HG03432 (cell line): ENCODE data around the gene PIK3R4.

Experiments used
- ATAC-seq: cut with Tn5 transposase; IDR thresholded peaks from one replicate; pipeline ENCODE4 v1.9.1; 2021; ENCODE audit warnings: mild to moderate bottlenecking, moderate library complexity; ENCODE audit not compliant: unreplicated experiment

Gene PIK3R4

DNA sequence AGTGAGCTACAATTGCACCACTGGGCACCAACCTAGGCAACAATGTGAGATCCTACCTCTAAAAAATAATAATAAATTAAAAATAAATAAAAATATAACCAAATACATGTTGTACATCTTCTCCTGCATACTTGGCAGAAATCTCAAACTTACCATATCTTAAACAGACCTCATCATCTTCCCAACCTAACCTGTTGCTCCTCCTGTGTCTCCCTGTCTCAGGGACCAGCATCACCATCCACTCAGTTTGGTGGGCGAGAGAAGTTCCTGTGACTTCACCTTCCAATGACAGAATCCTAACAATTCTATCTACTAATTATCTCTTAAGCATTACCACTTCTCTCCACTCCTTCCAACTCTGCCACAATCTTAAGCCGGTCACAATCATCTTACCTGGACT, 3.3 kb downstream of the PIK3R4 start:
- ATAC-seq, result no peak

DNA sequence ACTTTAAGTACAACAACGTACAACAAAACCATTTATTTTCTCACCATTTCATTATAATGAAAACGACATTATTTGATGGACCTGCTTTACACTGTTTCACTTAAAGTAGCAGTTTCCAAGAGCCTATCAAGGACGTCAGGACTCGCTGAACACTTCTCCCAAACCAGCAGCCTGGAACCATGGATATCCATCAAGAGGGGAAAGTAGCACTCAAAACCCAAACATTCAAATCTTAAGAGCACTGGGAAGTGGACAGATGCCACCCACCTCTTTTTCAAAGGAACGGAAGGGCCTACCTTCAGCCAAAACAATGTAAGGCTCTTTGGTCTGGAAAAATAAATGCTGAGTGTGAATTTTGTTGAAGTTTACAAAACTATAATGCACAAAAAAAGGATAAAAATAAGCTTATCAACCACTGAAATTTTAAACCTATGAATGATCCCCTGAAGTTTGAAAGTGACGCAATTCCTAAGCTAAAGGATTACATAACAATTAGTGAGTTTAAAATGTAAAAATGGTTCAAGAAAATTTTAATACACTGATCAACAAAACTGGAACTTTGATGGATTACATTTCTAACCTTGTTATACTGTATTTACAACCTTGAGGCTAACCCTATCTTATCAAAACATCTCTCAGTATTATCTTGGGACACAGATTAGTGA, 4.6 kb downstream of the PIK3R4 start:
- ATAC-seq, result no peak

DNA sequence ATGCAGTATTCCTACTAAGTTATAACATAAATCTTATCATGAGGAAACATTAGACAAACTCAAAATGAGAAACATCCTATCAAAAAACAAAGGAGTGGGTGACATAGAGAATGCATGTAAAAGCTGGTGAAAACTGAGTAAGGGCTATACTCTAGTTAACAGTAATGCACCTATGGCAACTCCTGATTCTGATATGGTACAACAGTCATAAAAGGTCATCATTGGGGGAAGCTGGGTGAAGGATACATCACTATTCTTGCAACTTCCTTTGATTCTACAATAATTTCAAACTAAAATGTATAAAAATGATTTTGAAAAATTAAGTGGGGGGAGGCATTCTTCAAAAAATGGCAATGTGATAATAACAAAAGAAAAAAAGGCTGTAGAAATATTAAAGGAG, 6.8 kb downstream of the PIK3R4 start:
- ATAC-seq, result no peak

GRCh38 chr3:130738241-130738640, 8.4 kb downstream of the PIK3R4 start:
- ATAC-seq, result no peak

GRCh38 chr3:130737622-130738021, 9.0 kb downstream of the PIK3R4 start:
- no peak for ATAC-seq

DNA sequence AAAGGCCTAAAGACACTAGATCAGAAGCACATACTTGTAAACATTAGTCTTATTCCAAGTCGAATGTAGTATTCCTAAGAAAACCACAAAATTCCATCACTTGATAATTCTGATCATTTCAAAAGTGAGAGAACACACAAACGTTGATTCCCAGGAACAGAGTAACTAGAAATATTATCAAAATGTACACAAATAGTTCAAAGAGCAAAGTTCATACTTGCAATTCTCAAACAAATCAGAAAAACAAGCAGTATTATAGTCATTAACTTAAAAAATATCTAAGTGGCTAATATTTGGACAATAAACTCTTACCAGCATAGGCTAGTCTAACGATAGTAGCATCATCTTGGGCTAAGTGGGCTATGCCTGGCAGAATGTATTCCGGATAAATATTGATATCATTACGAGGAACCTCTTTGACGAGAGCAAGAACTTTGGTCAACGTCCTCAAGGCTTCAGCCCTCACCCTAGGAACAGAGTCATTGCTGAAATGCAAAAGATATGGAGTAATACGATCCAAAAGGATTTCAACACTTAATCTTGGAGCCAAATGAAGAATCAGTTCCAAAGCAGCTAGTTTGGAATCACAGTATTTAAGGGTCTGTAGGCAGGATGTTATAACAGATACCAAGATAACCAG, 13.3 kb downstream of the PIK3R4 start:
- no peak for ATAC-seq

DNA sequence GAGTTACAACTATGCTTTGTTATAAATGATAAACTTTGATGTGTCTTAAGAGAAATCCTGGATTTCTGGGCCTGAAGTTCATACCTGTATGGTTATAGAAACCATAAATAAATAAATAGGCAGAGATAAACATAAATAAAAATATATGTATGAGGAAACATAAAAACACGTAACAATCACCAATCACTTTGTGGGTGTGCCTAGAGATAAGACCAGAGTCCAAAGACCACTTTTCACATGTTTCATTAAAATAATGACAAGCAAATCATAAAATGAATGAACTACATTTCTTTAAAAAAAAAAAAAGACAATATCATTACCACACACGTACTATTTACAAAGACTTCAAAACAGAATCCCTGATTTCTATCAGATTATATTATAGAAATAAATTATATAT, 14.1 kb downstream of the PIK3R4 start:
- ATAC-seq, result no peak

- no peak for ATAC-seq
Measured at GRCh38 chr3:130731817-130732216, 14.8 kb downstream of the PIK3R4 start.

GRCh38 chr3:130729154-130729553, 17.5 kb downstream of the PIK3R4 start:
- ATAC-seq, result no peak

- ATAC-seq, result no peak
Measured at GRCh38 chr3:130728037-130728436, 18.6 kb downstream of the PIK3R4 start.

DNA sequence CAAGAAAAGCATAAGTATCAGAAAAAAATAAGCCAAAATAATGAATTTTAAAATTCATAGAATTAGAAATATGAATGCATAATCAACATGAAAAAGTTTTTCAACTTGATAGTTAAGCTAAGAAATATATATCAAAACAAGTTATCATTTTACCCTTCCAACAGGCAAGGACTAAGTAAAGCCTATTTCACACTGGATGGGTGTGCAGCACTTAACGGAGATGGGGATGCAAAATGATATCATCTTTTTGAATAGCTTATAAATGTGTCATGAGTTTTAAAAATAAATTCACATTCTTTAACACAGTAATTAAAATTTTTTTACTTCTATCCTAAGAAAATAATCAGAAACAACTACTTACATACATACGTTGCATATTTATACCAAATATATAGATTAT, 20.9 kb downstream of the PIK3R4 start:
- no peak for ATAC-seq

DNA sequence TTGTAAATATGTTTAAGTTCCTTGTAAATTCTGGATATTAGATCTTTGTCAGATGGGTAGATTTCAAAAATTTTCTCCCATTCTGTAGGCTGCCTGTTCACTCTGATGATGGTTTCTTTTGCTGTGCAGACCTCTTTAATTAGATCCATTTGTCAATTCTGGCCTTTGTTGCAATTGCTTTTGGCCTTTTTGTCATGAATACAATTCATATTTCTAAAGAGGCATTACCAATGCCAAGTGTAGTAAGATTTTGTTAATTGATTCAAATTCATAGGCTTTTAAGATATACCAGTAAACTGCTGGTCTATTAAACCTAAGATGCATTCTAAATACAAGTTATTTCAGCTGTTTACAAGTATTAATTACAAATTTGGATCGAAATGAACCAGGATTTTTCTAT, 31.0 kb downstream of the PIK3R4 start:
- no peak for ATAC-seq

DNA sequence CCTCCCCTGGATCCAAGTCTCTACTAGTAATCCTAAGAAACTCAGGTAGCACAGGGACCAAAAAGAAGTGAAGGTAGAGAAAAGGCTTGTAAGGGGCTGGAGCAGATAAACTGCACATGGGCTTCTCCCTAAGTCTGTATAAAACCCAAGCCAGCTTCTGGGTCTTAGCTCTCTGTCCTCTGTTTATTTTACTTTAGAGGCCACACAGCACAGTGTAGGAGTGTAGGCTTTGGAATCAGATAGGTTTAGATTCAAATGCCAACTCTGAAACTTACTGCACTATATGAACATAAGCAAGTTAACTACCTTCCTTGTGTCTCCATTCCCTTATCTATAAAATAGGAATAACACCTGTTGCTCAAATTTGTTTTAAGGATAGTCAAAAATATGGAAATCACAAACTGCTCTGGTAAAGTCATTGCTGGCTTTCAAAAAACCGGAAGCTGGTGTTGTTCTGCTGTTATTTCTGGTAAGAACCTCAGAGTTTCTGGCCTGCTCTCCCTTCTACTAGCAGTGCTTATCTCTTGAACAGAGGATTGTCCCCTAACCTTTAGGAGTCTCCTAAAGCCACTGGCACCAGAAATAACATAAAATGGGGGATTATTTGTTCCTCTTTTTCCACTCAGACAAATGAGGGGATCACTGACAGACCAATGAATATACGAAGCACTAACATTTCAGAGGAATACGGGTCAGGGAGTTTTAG, 33.8 kb downstream of the PIK3R4 start:
- ATAC-seq, result no peak

DNA sequence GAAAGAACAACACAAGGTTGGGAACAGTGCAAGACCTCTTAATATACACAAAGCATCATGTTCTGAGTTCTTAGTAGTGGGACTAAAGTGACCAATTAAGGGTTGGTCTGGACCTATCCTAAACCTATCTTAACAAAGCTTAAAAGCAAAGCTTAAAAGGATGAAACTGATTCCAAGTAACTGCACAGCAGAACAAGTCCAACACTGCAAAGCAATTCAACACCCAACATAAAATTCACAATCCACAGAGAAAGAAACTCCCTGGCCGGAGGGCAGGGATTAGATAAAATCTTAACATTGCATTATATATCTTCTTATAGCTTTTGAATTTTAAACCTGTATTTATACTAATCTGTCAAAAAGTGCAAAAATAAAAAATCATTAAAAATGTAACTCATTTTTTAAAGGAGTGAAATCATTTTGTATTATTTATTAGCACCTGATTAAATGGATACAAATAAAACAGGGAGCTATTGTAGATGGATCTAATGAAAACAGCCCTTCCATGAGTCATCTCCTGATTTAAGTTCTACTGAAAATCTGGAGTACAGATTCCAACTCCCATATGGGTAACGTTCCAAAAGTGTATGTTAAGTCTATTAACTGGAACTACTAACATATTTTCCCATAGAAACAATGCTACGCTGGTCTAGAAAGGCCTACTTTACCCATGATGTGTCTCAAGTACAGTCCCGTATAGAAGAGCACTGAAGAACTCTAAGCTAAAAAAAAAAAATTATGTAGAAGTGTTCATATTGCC, 34.9 kb downstream of the PIK3R4 start:
- no peak for ATAC-seq

- ATAC-seq, result no peak
Measured at GRCh38 chr3:130709671-130710070, 37.0 kb downstream of the PIK3R4 start.

- no peak for ATAC-seq
Measured at GRCh38 chr3:130707902-130708601, 38.6 kb downstream of the PIK3R4 start.

DNA sequence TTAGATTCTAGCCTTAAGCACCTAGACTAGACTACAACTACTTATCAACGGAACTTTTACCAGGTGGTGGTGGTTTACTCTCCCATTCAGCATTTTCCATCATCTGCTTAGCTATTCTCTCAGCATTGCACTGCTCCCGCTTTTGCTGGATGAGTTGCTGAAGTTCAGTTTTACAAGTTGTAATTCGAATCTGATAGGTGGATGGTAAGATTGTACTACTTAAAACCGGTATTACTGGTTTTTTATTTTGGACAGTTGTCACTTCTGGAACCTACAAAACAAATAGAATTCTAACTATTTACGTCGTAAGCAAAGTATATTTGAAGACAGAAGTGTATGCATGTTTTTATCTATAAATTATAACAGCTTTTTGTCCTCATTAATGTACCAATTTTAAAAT, 41.1 kb downstream of the PIK3R4 start:
- no peak for ATAC-seq

GRCh38 chr3:130702985-130703384, 43.6 kb downstream of the PIK3R4 start:
- ATAC-seq, result no peak

- no peak for ATAC-seq
Measured at GRCh38 chr3:130700541-130700940, 46.1 kb downstream of the PIK3R4 start.

DNA sequence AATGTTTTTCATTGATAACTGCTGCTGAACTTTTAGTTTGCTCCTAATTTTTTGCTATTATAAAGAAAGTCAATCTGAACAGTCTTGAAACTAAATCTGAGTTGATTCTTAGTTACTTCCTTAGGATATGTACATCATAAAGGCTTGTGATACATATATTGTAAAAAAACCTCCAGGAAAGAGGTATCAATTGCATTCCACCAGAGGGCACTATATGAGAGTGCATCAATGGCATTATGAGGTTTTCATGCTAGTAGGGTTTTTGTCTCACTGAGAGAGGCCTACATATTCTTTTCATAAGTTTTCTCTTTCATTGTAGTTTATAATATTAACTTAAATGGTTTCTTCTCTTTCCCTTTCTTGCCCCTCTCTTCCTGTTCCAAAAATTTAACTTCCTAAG, 46.9 kb downstream of the PIK3R4 start:
- ATAC-seq, result no peak

DNA sequence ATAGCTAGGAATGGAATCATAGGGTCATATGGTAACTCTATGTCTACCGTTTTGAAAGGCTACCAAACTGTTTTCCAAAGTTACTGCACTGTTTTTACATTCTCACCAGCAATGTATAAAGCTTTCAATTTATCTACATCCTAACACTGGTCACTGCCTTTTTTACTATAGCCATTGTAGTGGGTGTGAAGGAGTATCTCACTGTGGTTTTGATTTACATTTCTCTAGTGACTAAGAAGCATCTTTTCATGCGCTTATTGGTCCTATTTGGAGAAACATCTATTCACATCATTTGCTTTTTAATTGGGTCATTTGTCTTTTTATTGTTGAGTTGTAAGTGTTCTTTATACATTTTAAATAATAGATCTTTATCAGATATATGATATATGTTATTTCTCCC, 53.3 kb downstream of the PIK3R4 start:
- ATAC-seq, result no peak
